HEK293 (cell line): ENCODE results near the gene NCKAP1.

Experiments
- CTCF ChIA-PET: fragments of 350-600 bp; formaldehyde crosslinking; extraction: SDS; loops from one replicate; lab custom pipeline; 2021; ENCODE audit warnings: antibody characterized with exemption; lab: Yijun Ruan, JAX
- POLR2A ChIA-PET: fragments of 300-600 bp; formaldehyde crosslinking; extraction: SDS; loops from one replicate; lab custom pipeline; 2020; ENCODE audit warnings: antibody characterized with exemption, inconsistent platforms; lab: Yijun Ruan, JAX
- H3K27ac ChIP-seq: fragments of 200-500 bp; sonication (Bioruptor generic); 2 replicates; pipeline ENCODE4 v1.5.1; 2014; ENCODE audit warnings: low read depth, low read length, control low read depth, inconsistent platforms; ENCODE audit errors: extremely low read depth
- H3K36me3 ChIP-seq, 2 experiments: fragments of 200-500 bp in 1 of 2; sonication (Bioruptor generic) in 1 of 2; 1 replicate in 1 of 2; 2 replicates in 1 of 2; pipeline ENCODE4 v1.5.1; 2014 to 2017; ENCODE audit warnings: inconsistent platforms in 2 of 2, low read length in 2 of 2; ENCODE audit not compliant: control insufficient read depth in 2 of 2, insufficient read depth in 1 of 2
- H3K4me1 ChIP-seq: fragments of 200-500 bp; sonication (Bioruptor generic); 2 replicates; pipeline ENCODE4 v1.5.1; 2014; ENCODE audit warnings: mild to moderate bottlenecking, low read length, inconsistent platforms; ENCODE audit not compliant: control insufficient read depth, insufficient read depth
- H3K4me3 ChIP-seq: 2 replicates; pipeline ENCODE4 v1.5.1; 2011; ENCODE audit warnings: low read depth, mild to moderate bottlenecking, control low read depth, low read length, moderate library complexity
- H3K9me3 ChIP-seq: fragments of 200-500 bp; sonication (Bioruptor generic); 2 replicates; pipeline ENCODE4 v1.5.1; 2014; ENCODE audit warnings: low read depth, low read length, inconsistent platforms; ENCODE audit not compliant: control insufficient read depth, insufficient read depth
- AEBP2 ChIP-seq: fragments of 450-650 bp; formaldehyde crosslinking; IDR thresholded peaks from 2 replicates; pipeline ENCODE4 v1.5.1; 2016; ENCODE audit warnings: missing biosample characterization, missing genetic modification characterization, borderline replicate concordance
- ELK4 ChIP-seq: IDR thresholded peaks from 2 replicates; pipeline ENCODE4 v1.6.1; 2011; ENCODE audit warnings: mild to moderate bottlenecking, low read depth, low read length, borderline replicate concordance
- KLF8 ChIP-seq: fragments of 450-650 bp; formaldehyde crosslinking; IDR thresholded peaks from 2 replicates; pipeline ENCODE4 v1.5.1; 2016; ENCODE audit warnings: missing biosample characterization, missing genetic modification characterization
- WT1 ChIP-seq: fragments of 450-650 bp; formaldehyde crosslinking; IDR thresholded peaks from 2 replicates; pipeline ENCODE4 v1.5.1; 2016; ENCODE audit warnings: missing biosample characterization, missing genetic modification characterization
- ZBTB1 ChIP-seq: fragments of 450-650 bp; formaldehyde crosslinking; IDR thresholded peaks from 2 replicates; pipeline ENCODE4 v1.5.1; 2016; ENCODE audit warnings: missing biosample characterization, missing genetic modification characterization
- ZBTB20 ChIP-seq: fragments of 450-650 bp; formaldehyde crosslinking; IDR thresholded peaks from 2 replicates; pipeline ENCODE4 v1.5.1; 2016; ENCODE audit warnings: missing biosample characterization, missing genetic modification characterization
- ZNF19 ChIP-seq: fragments of 450-650 bp; formaldehyde crosslinking; IDR thresholded peaks from 2 replicates; pipeline ENCODE4; 2016; ENCODE audit warnings: missing biosample characterization, missing genetic modification characterization, low read depth
- ZNF302 ChIP-seq: fragments of 450-650 bp; formaldehyde crosslinking; IDR thresholded peaks from 2 replicates; pipeline ENCODE4 v1.5.1; 2016; ENCODE audit warnings: missing biosample characterization, missing genetic modification characterization, low read depth
- ZNF335 ChIP-seq: fragments of 450-650 bp; formaldehyde crosslinking; conservative IDR thresholded peaks from 2 replicates; pipeline ENCODE4 v1.5.1; 2016; ENCODE audit warnings: missing biosample characterization, missing genetic modification characterization
- ZNF341 ChIP-seq: fragments of 450-650 bp; formaldehyde crosslinking; IDR thresholded peaks from 2 replicates; pipeline ENCODE4; 2016; ENCODE audit warnings: low read depth, missing biosample characterization, missing genetic modification characterization
- ZNF610 ChIP-seq: fragments of 450-650 bp; formaldehyde crosslinking; IDR thresholded peaks from 2 replicates; pipeline ENCODE4 v1.5.1; 2016; ENCODE audit warnings: missing biosample characterization, missing genetic modification characterization, borderline replicate concordance
- ZNF658 ChIP-seq: fragments of 450-650 bp; formaldehyde crosslinking; IDR thresholded peaks from 2 replicates; pipeline ENCODE4; 2016; ENCODE audit warnings: missing biosample characterization, missing genetic modification characterization
- TF ChIP-seq, protein P1 (sequence below): fragments of 450-650 bp; formaldehyde crosslinking; IDR thresholded peaks from 2 replicates; pipeline ENCODE4 v1.5.1; 2016; ENCODE audit warnings: missing biosample characterization, missing genetic modification characterization, low read depth
- TF ChIP-seq, protein P2 (sequence below): fragments of 450-650 bp; formaldehyde crosslinking; IDR thresholded peaks from 2 replicates; pipeline ENCODE4 v1.5.1; 2016; ENCODE audit warnings: missing biosample characterization, missing genetic modification characterization
- TF ChIP-seq, protein P3 (sequence below): fragments of 450-650 bp; formaldehyde crosslinking; IDR thresholded peaks from 2 replicates; pipeline ENCODE4 v1.5.1; 2016; ENCODE audit warnings: missing biosample characterization, missing genetic modification characterization
- TF ChIP-seq, protein P4 (sequence below): fragments of 450-650 bp; formaldehyde crosslinking; IDR thresholded peaks from 2 replicates; pipeline ENCODE4 v1.5.1; 2017; ENCODE audit warnings: missing biosample characterization, missing genetic modification characterization

The NCKAP1 gene

DNA sequence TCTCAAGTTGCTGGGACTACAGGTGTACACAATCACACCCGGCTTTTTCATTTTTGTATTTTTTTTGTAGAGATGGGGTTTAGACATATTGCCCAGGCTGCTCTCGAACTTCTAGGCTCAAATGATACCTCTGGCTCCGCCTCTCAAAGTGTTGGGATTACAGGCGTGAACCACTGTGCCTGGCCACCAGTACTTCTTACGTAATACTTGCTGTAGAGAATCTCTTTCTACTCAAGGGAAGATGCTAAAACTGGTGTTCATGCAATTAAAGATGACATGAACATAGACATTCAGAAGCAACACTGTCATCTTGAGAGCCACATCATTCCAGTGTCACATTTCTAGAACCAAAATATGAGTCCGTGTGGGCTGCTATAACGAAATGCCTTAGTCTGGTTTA lies 118.2 kb downstream of the NCKAP1 start:
- ChIA-PET POLR2A (no interaction called here), CTCF (no interaction called here)
- no peak overlapping the region for H3K27ac ChIP-seq
- TF ChIP-seq ELK4 (no peak), ZNF341 (no peak), ZNF19 (no peak), ZNF302 (tag by site-specific recombination) (no peak), ZNF658 (tag by site-specific recombination) (no peak), AEBP2 (no peak), WT1 (tag by site-specific recombination) (no peak)
- TF ChIP-seq, protein P1, sequence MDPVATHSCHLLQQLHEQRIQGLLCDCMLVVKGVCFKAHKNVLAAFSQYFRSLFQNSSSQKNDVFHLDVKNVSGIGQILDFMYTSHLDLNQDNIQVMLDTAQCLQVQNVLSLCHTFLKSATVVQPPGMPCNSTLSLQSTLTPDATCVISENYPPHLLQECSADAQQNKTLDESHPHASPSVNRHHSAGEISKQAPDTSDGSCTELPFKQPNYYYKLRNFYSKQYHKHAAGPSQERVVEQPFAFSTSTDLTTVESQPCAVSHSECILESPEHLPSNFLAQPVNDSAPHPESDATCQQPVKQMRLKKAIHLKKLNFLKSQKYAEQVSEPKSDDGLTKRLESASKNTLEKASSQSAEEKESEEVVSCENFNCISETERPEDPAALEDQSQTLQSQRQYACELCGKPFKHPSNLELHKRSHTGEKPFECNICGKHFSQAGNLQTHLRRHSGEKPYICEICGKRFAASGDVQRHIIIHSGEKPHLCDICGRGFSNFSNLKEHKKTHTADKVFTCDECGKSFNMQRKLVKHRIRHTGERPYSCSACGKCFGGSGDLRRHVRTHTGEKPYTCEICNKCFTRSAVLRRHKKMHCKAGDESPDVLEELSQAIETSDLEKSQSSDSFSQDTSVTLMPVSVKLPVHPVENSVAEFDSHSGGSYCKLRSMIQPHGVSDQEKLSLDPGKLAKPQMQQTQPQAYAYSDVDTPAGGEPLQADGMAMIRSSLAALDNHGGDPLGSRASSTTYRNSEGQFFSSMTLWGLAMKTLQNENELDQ (tag by site-specific recombination) = no peak
- TF ChIP-seq, protein P2, sequence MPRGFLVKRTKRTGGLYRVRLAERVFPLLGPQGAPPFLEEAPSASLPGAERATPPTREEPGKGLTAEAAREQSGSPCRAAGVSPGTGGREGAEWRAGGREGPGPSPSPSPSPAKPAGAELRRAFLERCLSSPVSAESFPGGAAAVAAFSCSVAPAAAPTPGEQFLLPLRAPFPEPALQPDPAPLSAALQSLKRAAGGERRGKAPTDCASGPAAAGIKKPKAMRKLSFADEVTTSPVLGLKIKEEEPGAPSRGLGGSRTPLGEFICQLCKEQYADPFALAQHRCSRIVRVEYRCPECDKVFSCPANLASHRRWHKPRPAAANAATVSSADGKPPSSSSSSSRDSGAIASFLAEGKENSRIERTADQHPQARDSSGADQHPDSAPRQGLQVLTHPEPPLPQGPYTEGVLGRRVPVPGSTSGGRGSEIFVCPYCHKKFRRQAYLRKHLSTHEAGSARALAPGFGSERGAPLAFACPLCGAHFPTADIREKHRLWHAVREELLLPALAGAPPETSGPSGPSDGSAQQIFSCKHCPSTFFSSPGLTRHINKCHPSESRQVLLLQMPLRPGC (tag by site-specific recombination) = no peak
- TF ChIP-seq, protein P3, sequence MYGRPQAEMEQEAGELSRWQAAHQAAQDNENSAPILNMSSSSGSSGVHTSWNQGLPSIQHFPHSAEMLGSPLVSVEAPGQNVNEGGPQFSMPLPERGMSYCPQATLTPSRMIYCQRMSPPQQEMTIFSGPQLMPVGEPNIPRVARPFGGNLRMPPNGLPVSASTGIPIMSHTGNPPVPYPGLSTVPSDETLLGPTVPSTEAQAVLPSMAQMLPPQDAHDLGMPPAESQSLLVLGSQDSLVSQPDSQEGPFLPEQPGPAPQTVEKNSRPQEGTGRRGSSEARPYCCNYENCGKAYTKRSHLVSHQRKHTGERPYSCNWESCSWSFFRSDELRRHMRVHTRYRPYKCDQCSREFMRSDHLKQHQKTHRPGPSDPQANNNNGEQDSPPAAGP (tag by site-specific recombination) = no peak
- H3K36me3 ChIP-seq = peaks cover 4 to 21% of the 10 kb centered on the region in 2 experiments
- no peak overlapping the region for H3K4me3 ChIP-seq
- H3K9me3 ChIP-seq = no peaks in the 10 kb centered on the region
- H3K4me1 ChIP-seq = peaks cover 10% of the 10 kb centered on the region

GRCh38 chr2:182918961-182919652 lies 119.2 kb downstream of the NCKAP1 start:
- ChIA-PET POLR2A (no interaction called here), CTCF (interaction anchor here (0.9 kb wide), 1 partner anchor 94 kb away, joined by 3 read pairs; no protein-coding TSS in a partner anchor)
- Histone ChIP-seq H3K4me1 (peaks cover 10% of the 10 kb centered on the region), H3K36me3 (peaks cover 3 to 25% of the 10 kb centered on the region in 2 experiments; a peak in 2 of 3 replicates), H3K27ac (no peak overlapping the region), H3K9me3 (no peaks in the 10 kb centered on the region), H3K4me3 (no peak overlapping the region)
- TF ChIP-seq KLF8 (tag by site-specific recombination) (no peak), ZNF335 (tag by site-specific recombination) (no peak), ZBTB20 (tag by site-specific recombination) (no peak), ZNF610 (tag by site-specific recombination) (no peak), ZBTB1 (tag by site-specific recombination) (no peak)
- TF ChIP-seq, protein P4, sequence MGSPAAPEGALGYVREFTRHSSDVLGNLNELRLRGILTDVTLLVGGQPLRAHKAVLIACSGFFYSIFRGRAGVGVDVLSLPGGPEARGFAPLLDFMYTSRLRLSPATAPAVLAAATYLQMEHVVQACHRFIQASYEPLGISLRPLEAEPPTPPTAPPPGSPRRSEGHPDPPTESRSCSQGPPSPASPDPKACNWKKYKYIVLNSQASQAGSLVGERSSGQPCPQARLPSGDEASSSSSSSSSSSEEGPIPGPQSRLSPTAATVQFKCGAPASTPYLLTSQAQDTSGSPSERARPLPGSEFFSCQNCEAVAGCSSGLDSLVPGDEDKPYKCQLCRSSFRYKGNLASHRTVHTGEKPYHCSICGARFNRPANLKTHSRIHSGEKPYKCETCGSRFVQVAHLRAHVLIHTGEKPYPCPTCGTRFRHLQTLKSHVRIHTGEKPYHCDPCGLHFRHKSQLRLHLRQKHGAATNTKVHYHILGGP = no peak
